GM10248 (cell line): ENCODE measurements around the gene ZNF763.
"Not testable (repeated sequence)": the region's sequence is repeated elsewhere in the genome, so short reads cannot be mapped to it uniquely, and the experiment has no call there.

Source experiments
- CTCF ChIA-PET: fragments of 300-600 bp; sonication (Branson Sonifier 250); formaldehyde crosslinking; extraction: SDS; loops from one replicate; lab custom pipeline; 2021; ENCODE audit warnings: antibody characterized with exemption; lab: Yijun Ruan, JAX
- POLR2A ChIA-PET: fragments of 350-650 bp; sonication (Branson Sonifier 250); formaldehyde crosslinking; extraction: SDS; loops from one replicate; lab custom pipeline; 2020; ENCODE audit warnings: antibody characterized with exemption; lab: Yijun Ruan, JAX
- DNase-seq: peaks from one replicate; pipeline ENCODE4 v3.0.0; 2012; ENCODE audit errors: extremely low spot score
- CTCF ChIP-seq: IDR thresholded peaks from 2 replicates; pipeline ENCODE4 v1.5.1; 2012; ENCODE audit warnings: mild to moderate bottlenecking, low read depth; ENCODE audit errors: extremely low read depth, missing control alignments, control extremely low read depth

Gene ZNF763

GRCh38 chr19:11982526-11982925 lies 17.7 kb downstream of the ZNF763 start:
- POLR2A ChIA-PET: no interaction called here
- TF ChIP-seq CTCF: no peak
- CTCF ChIA-PET: interaction anchor here (1.2 to 1.6 kb wide), 6 partner anchors 8 to 185 kb away, joined by 3 to 5 read pairs (median 4); no protein-coding TSS in a partner anchor
- no peak for DNase-seq

- ChIA-PET CTCF (interaction anchor here (0.7 to 11.0 kb wide), 13 partner anchors 11 to 326 kb away, joined by 3 to 111 read pairs (median 4); partner anchors contain the start of genes ZNF20, ZNF491, ZNF763 and ZNF878), POLR2A (no interaction called here)
- DNase-seq: peak; percentile 26
- peak; percentile 37 for TF ChIP-seq CTCF
Observed at GRCh38 chr19:11984986-11985385, 20.1 kb downstream of the ZNF763 start.

DNA sequence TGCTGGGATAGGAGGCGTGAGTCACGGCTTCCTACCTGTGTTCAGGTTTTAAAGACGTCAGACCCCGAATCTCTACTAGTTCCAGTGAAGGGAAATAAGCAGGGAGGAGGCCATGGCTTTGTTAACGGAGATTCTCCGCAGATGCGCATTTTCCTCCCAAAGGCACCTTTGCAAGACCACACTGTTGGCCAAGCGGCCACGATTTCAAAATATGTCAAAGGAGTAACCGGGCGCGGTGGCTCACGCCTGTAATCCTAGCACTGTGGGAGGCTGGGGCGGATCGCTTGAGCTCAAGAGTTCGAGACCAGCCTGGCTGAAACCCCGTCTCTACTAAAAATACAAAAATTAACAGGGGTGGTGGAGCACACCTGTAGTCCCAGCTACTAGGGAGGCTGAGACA lies 21.9 kb downstream of the ZNF763 start:
- DNase-seq: no peak
- ChIA-PET CTCF (interaction anchor here (1.0 to 11.0 kb wide), 9 partner anchors 12 to 190 kb away, joined by 3 to 111 read pairs (median 18); partner anchors contain the start of genes ZNF433, ZNF491, ZNF700 and ZNF763), POLR2A (interaction anchor here (0.5 to 2.7 kb wide), 8 partner anchors 8 to 346 kb away, joined by 3 to 18 read pairs (median 8); partner anchors contain the start of genes ZNF433, ZNF491, ZNF700 and ZNF763)
- TF ChIP-seq CTCF: no peak

DNA sequence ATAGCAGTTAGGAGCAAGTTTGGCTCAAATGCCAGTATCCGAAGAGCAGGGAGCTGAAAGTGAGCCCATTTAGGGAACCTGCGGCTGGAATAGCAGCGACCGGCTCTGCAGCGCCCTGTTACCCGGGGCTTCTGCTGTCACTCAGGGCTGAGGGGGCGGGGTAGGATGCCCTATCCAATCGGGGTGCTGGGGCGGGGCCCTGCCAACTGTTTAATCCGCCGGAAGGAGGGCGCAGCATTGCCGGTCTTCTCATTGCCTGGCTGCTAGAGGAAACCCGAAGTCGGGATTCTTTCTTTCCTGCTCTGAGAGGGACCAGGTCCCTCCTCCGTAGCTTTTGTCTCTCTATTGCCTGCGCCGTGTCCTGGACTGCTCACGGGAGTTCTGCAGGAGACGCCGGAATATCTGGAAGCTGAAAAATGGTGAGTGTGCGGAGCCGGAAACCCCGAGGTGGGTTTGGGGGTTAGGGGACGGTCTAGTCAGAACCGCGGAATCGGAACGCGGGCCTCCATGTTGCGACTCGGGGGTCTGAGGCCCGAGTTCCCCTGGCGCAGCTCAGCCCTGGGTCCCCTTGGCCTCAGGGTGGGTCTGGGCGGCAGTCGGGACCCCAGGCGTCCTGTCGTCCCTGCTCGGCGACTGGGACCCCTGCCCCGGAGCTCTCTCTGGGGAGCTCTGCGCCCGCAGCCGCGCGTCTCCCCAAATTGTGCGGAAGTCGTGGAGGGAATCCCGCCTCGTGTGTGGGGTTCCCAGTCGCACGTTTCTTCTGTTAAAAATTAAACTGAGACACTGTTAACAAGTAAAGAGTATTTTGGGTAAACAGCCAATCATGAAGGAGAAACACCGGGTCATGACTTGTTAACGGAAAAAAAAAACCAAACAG lies 22.8 kb downstream of the ZNF763 start:
- DNase-seq: peak; percentile 92
- ChIA-PET POLR2A (interaction anchor here (0.5 to 2.7 kb wide), 15 partner anchors 7 to 345 kb away, joined by 3 to 18 read pairs (median 6); partner anchors contain the start of genes ZNF20, ZNF433, ZNF44 and ZNF491), CTCF (interaction anchor here (0.8 to 11.0 kb wide), 30 partner anchors 10 to 328 kb away, joined by 3 to 111 read pairs (median 6); partner anchors contain the start of genes ZNF136, ZNF20, ZNF433 and ZNF491)
- TF ChIP-seq CTCF: no peak

- TF ChIP-seq CTCF: no peak
- no peak for DNase-seq
- ChIA-PET POLR2A (interaction anchor here (0.6 to 2.7 kb wide), 9 partner anchors 11 to 948 kb away, joined by 3 to 13 read pairs (median 6); partner anchors contain the start of genes ZNF44, ZNF491, ZNF700 and ZNF763), CTCF (interaction anchor here (0.6 to 11.0 kb wide), 25 partner anchors 9 to 252 kb away, joined by 3 to 111 read pairs (median 7); partner anchors contain the start of genes ZNF20, ZNF433, ZNF491 and ZNF700)
Observed at GRCh38 chr19:11989112-11989456, 24.2 kb downstream of the ZNF763 start.

GRCh38 chr19:11991921-11992320 lies 27.1 kb downstream of the ZNF763 start:
- ChIA-PET POLR2A (interaction anchor here (0.7 kb wide), 1 partner anchor 27 kb away, joined by 3 read pairs; the partner anchor contains the start of gene ZNF763), CTCF (interaction anchor here (1.0 to 11.0 kb wide), 4 partner anchors 29 to 195 kb away, joined by 3 to 111 read pairs (median 70); partner anchors contain the start of genes ZNF491, ZNF700 and ZNF763)
- DNase-seq: not testable (repeated sequence)
